Measurements from ENCODE around the gene ATP2A1. TPM values are rescaled to one million over a fixed set of nuclear protein-coding genes. Genes with fewer than 3 reads are reported as not detected.
A peak's percentile ranks its signal among the peaks of the same experiment; 100 is the strongest.

The ATP2A1 gene
- total and polyA plus RNA-seq, 2 of the 13 experiments (the other 11 are each of a cell fraction or from before 2014, with no cell fraction given): 3.2 to 12.5 TPM

DNA sequence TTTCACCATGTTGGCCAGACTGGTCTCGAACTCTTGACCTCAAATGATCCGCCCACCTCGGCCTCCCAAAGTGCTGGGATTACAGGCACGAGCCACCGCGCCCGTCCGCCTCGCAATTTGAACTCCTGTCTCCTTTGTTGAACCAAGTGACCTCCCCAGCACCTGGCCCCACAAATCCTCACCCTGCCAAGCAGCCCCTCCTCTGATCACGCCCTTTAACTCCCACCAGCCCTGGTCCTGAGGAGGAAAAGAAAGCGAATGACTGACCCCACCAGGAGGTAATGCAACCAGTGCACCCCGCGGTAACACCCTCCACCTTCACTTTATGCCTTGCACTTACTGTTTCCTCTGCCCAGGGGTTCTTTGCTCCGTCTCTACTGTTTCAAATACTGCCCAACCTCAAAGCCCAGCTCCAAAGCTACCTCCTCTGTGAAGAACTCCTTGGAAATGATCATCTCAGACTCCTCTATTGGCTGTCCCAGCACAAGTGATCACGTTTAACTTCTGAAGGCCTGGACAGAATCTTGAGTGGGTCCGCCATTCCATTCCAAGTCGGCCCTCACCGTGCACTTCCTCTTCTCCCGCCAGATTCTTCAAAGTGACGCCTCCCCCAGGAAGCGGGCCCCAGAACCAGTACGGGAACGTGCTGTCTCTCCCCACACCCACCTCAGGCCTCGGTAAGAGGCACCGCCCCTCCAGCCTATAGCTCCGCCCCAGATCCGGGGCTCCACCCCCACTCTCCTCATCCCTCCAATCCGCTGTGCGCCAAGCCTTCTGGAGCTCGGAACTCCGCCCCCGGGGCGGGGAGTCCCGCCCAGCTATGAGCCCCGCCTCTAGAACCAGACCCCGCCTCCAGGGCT is 57.9 kb downstream of the ATP2A1 start (continued):
- TF ChIP-seq MTA1 (CRISPR knock-in tag; IDR thresholded peaks at IDR 0.05; ENCODE audit: borderline replicate concordance) (no peak), SMC3 (IDR thresholded peaks at IDR 0.05; ENCODE audit: low read length) (no peak), ARNTL (CRISPR knock-in tag; IDR thresholded peaks at IDR 0.05) (no peak; the same call in 1 of the 2 replicates), SIN3A (IDR thresholded peaks at IDR 0.05; ENCODE audit: borderline replicate concordance, low read depth, low read length) (peak; percentile 53; the same call in 1 of the 2 replicates), SP140L (CRISPR knock-in tag; IDR thresholded peaks at IDR 0.05; ENCODE audit: borderline replicate concordance) (no peak), SAP130 (CRISPR knock-in tag; IDR thresholded peaks at IDR 0.05; ENCODE audit: low read depth) (peak; percentile 96), POGZ (CRISPR knock-in tag; IDR thresholded peaks at IDR 0.05) (no peak), ZNF777 (CRISPR knock-in tag; IDR thresholded peaks at IDR 0.05) (no peak), PCBP2 (optimal IDR thresholded peaks at IDR 0.05; ENCODE audit: low read depth, low read length, poor library complexity, severe bottlenecking) (no peak), CBFB (CRISPR knock-in tag; IDR thresholded peaks at IDR 0.05) (no peak), ZNF652 (CRISPR knock-in tag; IDR thresholded peaks at IDR 0.05; ENCODE audit: borderline replicate concordance, low read depth) (no peak), ZNF780A (CRISPR knock-in tag; IDR thresholded peaks at IDR 0.05) (no peak), PHF21A (CRISPR knock-in tag; IDR thresholded peaks at IDR 0.05) (0 out of 2 replicates have a peak, but pooled peaks have one; percentile 21), SP2 (CRISPR knock-in tag; IDR thresholded peaks at IDR 0.05) (no peak), SMARCE1 (IDR thresholded peaks at IDR 0.05; ENCODE audit: borderline replicate concordance) (no peak)
- TF ChIP-seq, protein P1, sequence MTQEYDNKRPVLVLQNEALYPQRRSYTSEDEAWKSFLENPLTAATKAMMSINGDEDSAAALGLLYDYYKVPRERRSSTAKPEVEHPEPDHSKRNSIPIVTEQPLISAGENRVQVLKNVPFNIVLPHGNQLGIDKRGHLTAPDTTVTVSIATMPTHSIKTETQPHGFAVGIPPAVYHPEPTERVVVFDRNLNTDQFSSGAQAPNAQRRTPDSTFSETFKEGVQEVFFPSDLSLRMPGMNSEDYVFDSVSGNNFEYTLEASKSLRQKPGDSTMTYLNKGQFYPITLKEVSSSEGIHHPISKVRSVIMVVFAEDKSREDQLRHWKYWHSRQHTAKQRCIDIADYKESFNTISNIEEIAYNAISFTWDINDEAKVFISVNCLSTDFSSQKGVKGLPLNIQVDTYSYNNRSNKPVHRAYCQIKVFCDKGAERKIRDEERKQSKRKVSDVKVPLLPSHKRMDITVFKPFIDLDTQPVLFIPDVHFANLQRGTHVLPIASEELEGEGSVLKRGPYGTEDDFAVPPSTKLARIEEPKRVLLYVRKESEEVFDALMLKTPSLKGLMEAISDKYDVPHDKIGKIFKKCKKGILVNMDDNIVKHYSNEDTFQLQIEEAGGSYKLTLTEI (CRISPR knock-in tag; conservative IDR thresholded peaks at IDR 0.05): no peak
- TF ChIP-seq, protein P2, sequence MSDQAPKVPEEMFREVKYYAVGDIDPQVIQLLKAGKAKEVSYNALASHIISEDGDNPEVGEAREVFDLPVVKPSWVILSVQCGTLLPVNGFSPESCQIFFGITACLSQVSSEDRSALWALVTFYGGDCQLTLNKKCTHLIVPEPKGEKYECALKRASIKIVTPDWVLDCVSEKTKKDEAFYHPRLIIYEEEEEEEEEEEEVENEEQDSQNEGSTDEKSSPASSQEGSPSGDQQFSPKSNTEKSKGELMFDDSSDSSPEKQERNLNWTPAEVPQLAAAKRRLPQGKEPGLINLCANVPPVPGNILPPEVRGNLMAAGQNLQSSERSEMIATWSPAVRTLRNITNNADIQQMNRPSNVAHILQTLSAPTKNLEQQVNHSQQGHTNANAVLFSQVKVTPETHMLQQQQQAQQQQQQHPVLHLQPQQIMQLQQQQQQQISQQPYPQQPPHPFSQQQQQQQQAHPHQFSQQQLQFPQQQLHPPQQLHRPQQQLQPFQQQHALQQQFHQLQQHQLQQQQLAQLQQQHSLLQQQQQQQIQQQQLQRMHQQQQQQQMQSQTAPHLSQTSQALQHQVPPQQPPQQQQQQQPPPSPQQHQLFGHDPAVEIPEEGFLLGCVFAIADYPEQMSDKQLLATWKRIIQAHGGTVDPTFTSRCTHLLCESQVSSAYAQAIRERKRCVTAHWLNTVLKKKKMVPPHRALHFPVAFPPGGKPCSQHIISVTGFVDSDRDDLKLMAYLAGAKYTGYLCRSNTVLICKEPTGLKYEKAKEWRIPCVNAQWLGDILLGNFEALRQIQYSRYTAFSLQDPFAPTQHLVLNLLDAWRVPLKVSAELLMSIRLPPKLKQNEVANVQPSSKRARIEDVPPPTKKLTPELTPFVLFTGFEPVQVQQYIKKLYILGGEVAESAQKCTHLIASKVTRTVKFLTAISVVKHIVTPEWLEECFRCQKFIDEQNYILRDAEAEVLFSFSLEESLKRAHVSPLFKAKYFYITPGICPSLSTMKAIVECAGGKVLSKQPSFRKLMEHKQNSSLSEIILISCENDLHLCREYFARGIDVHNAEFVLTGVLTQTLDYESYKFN (CRISPR knock-in tag; conservative IDR thresholded peaks at IDR 0.05): no peak
- TF ChIP-seq, protein P3, sequence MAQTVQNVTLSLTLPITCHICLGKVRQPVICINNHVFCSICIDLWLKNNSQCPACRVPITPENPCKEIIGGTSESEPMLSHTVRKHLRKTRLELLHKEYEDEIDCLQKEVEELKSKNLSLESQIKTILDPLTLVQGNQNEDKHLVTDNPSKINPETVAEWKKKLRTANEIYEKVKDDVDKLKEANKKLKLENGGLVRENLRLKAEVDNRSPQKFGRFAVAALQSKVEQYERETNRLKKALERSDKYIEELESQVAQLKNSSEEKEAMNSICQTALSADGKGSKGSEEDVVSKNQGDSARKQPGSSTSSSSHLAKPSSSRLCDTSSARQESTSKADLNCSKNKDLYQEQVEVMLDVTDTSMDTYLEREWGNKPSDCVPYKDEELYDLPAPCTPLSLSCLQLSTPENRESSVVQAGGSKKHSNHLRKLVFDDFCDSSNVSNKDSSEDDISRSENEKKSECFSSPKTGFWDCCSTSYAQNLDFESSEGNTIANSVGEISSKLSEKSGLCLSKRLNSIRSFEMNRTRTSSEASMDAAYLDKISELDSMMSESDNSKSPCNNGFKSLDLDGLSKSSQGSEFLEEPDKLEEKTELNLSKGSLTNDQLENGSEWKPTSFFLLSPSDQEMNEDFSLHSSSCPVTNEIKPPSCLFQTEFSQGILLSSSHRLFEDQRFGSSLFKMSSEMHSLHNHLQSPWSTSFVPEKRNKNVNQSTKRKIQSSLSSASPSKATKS (CRISPR knock-in tag; IDR thresholded peaks at IDR 0.05): no peak
- TF ChIP-seq, protein P4, sequence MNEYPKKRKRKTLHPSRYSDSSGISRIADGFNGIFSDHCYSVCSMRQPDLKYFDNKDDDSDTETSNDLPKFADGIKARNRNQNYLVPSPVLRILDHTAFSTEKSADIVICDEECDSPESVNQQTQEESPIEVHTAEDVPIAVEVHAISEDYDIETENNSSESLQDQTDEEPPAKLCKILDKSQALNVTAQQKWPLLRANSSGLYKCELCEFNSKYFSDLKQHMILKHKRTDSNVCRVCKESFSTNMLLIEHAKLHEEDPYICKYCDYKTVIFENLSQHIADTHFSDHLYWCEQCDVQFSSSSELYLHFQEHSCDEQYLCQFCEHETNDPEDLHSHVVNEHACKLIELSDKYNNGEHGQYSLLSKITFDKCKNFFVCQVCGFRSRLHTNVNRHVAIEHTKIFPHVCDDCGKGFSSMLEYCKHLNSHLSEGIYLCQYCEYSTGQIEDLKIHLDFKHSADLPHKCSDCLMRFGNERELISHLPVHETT (CRISPR knock-in tag; conservative IDR thresholded peaks at IDR 0.05): no peak
- TF ChIP-seq, protein P5, sequence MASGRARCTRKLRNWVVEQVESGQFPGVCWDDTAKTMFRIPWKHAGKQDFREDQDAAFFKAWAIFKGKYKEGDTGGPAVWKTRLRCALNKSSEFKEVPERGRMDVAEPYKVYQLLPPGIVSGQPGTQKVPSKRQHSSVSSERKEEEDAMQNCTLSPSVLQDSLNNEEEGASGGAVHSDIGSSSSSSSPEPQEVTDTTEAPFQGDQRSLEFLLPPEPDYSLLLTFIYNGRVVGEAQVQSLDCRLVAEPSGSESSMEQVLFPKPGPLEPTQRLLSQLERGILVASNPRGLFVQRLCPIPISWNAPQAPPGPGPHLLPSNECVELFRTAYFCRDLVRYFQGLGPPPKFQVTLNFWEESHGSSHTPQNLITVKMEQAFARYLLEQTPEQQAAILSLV (CRISPR knock-in tag; IDR thresholded peaks at IDR 0.05; ENCODE audit: borderline replicate concordance): peak; percentile 35; the same call in 1 of the 2 replicates

Measured in HepG2 (cell line).